WTC11 (cell line): ENCODE results near the gene AKAIN1. TPM values are rescaled to one million over a fixed set of nuclear protein-coding genes. Genes with fewer than 3 reads are reported as not detected.

Source experiments
- ATAC-seq: fragments of 200-7000 bp; cut with Tn5 transposase; 2 replicates; pipeline ENCODE4 v1.10.0; 2021; ENCODE audit warnings: mild to moderate bottlenecking, moderate library complexity
- CTCF ChIA-PET: fragments of 300-600 bp; sonication (Branson Sonifier 250); formaldehyde crosslinking; loops from one replicate; lab custom pipeline; 2021; ENCODE audit warnings: antibody characterized with exemption; lab: Charles Lee
- POLR2A ChIA-PET: fragments of 350-600 bp; sonication (Branson Sonifier 250); formaldehyde crosslinking; loops from one replicate; lab custom pipeline; 2021; ENCODE audit warnings: antibody characterized with exemption; lab: Charles Lee
- DNase-seq: peaks from one replicate; pipeline ENCODE4 v3.0.0; 2021; ENCODE audit warnings: low spot score
- H3K27ac Mint-ChIP-seq: 2 replicates; pipeline ENCODE4 v1.8.0; 2021; ENCODE audit warnings: mixed read lengths
- H3K27me3 Mint-ChIP-seq: 2 replicates; pipeline ENCODE4 v1.8.0; 2021; ENCODE audit warnings: low read depth, mild to moderate bottlenecking, moderate library complexity, mixed read lengths
- H3K36me3 Mint-ChIP-seq: 2 replicates; pipeline ENCODE4 v1.8.0; 2021; ENCODE audit warnings: mixed read lengths
- H3K4me1 Mint-ChIP-seq: 2 replicates; pipeline ENCODE4 v1.8.0; 2022; ENCODE audit warnings: mixed read lengths
- H3K4me3 Mint-ChIP-seq: 2 replicates; pipeline ENCODE4 v1.8.0; 2021; ENCODE audit warnings: mild to moderate bottlenecking, moderate library complexity, mixed read lengths
- H3K9me3 Mint-ChIP-seq: 2 replicates; pipeline ENCODE4 v1.8.0; 2021; ENCODE audit warnings: mixed read lengths
- AR ChIP-seq: fragments of 250-450 bp; sonication (Bioruptor Pico); IDR thresholded peaks from 2 replicates; pipeline ENCODE4 v1.9.0; 2021; ENCODE audit warnings: mild to moderate bottlenecking
- ATF3 ChIP-seq: sonication (generic); formaldehyde crosslinking; conservative IDR thresholded peaks from 2 replicates; pipeline ENCODE4 v1.8.1; 2022; ENCODE audit warnings: mild to moderate bottlenecking, missing genetic modification reagents
- CREM ChIP-seq: sonication (generic); formaldehyde crosslinking; IDR thresholded peaks from 2 replicates; pipeline ENCODE4 v1.8.1; 2022; ENCODE audit warnings: mild to moderate bottlenecking, missing genetic modification reagents, moderate library complexity
- CTCF ChIP-seq: fragments of 200-600 bp; IDR thresholded peaks from 2 replicates; pipeline ENCODE4 v1.8.0; 2022; ENCODE audit warnings: antibody characterized with exemption
- ESRRA ChIP-seq: sonication (generic); formaldehyde crosslinking; IDR thresholded peaks from 2 replicates; pipeline ENCODE4 v1.8.1; 2022; ENCODE audit warnings: mild to moderate bottlenecking, missing genetic modification reagents, borderline replicate concordance
- FOXP1 ChIP-seq: sonication (generic); formaldehyde crosslinking; IDR thresholded peaks from 2 replicates; pipeline ENCODE4 v1.8.0; 2022; ENCODE audit warnings: missing genetic modification reagents, mild to moderate bottlenecking, moderate library complexity, borderline replicate concordance
- JUN ChIP-seq: sonication (generic); formaldehyde crosslinking; IDR thresholded peaks from 2 replicates; pipeline ENCODE4 v1.8.0; 2023; ENCODE audit warnings: mild to moderate bottlenecking, missing genetic modification reagents
- KAT7 ChIP-seq: sonication (generic); formaldehyde crosslinking; IDR thresholded peaks from 2 replicates; pipeline ENCODE4 v1.8.1; 2023; ENCODE audit warnings: missing genetic modification reagents, mild to moderate bottlenecking, borderline replicate concordance
- NFATC4 ChIP-seq: fragments of 250-450 bp; sonication (Bioruptor Pico); IDR thresholded peaks from 2 replicates; pipeline ENCODE4 v1.9.0; 2021; ENCODE audit warnings: mild to moderate bottlenecking
- NR1H2 ChIP-seq: sonication (generic); formaldehyde crosslinking; IDR thresholded peaks from 2 replicates; pipeline ENCODE4 v1.9.0; 2021; ENCODE audit warnings: mild to moderate bottlenecking, moderate library complexity, missing genetic modification reagents
- NR2C2 ChIP-seq: sonication (generic); formaldehyde crosslinking; IDR thresholded peaks from 2 replicates; pipeline ENCODE4 v1.8.0; 2022; ENCODE audit warnings: mild to moderate bottlenecking, missing genetic modification reagents
- SMAD4 ChIP-seq: sonication (generic); formaldehyde crosslinking; IDR thresholded peaks from 2 replicates; pipeline ENCODE4 v1.8.0; 2022; ENCODE audit warnings: mild to moderate bottlenecking, missing genetic modification reagents
- TEAD1 ChIP-seq: sonication (generic); formaldehyde crosslinking; IDR thresholded peaks from 2 replicates; pipeline ENCODE4 v1.8.0; 2022; ENCODE audit warnings: mild to moderate bottlenecking, missing genetic modification reagents
- TP53 ChIP-seq: sonication (generic); formaldehyde crosslinking; IDR thresholded peaks from 2 replicates; pipeline ENCODE4 v1.8.1; 2023; ENCODE audit warnings: mild to moderate bottlenecking, missing genetic modification reagents
- ZNF232 ChIP-seq: sonication (generic); formaldehyde crosslinking; IDR thresholded peaks from 2 replicates; pipeline ENCODE4 v1.8.0; 2022; ENCODE audit warnings: mild to moderate bottlenecking, missing genetic modification reagents
- ZNF317 ChIP-seq: sonication (generic); formaldehyde crosslinking; IDR thresholded peaks from 2 replicates; pipeline ENCODE4 v1.8.1; 2023; ENCODE audit warnings: low read depth, mild to moderate bottlenecking, moderate library complexity, missing genetic modification reagents, borderline replicate concordance
- ZNF423 ChIP-seq: fragments of 250-450 bp; sonication (Bioruptor Pico); IDR thresholded peaks from 2 replicates; pipeline ENCODE4 v2.1.2; 2022; ENCODE audit warnings: mild to moderate bottlenecking, moderate library complexity
- total RNA-seq: library from RNA; stranded (reverse); gene quantifications from 3 replicates; pipeline ENCODE4 v1.2.3, GENCODE V29; 2021
- TF ChIP-seq, protein P1 (sequence below): fragments of 250-450 bp; sonication (Bioruptor Pico); IDR thresholded peaks from 2 replicates; pipeline ENCODE4 v1.9.0; 2021; ENCODE audit warnings: moderate library complexity, mild to moderate bottlenecking, inconsistent platforms, borderline replicate concordance
- TF ChIP-seq, protein P2 (sequence below): sonication (generic); formaldehyde crosslinking; conservative IDR thresholded peaks from 2 replicates; pipeline ENCODE4 v1.8.1; 2023; ENCODE audit warnings: mild to moderate bottlenecking, low read depth, missing genetic modification reagents, moderate library complexity
- TF ChIP-seq, protein P3 (sequence below): sonication (generic); formaldehyde crosslinking; IDR thresholded peaks from 2 replicates; pipeline ENCODE4 v1.8.1; 2022; ENCODE audit warnings: missing genetic modification reagents, borderline replicate concordance
- TF ChIP-seq, protein P4 (sequence below): fragments of 250-450 bp; sonication (Bioruptor Pico); IDR thresholded peaks from 2 replicates; pipeline ENCODE4 v1.9.0; 2021; ENCODE audit warnings: mild to moderate bottlenecking, borderline replicate concordance

Gene AKAIN1
- total RNA-seq, 1 experiment from 2014 or later, result not detected

DNA sequence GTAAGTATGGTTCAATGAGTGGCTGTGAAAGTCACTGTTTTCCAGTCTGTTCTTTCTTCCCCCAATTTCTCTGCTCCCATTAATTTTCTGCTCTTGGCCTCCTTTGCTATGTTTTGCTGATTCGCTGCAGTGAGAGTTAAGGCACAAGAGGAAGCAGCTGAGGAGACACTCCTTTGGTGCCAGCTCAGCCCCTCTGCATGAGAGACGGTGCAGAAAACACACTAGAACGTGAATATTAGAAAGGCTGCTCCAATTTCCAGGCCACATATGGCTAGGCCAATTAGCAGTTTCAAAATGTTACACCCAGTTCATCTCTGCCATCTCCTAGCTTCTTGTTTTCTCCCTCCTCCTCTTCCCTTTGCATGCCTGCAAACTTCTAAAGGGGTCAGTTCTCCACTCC, 38.9 kb downstream of the AKAIN1 start:
- POLR2A ChIA-PET, result no interaction called here
- Mint-ChIP-seq H3K9me3 (no peaks in the 10 kb centered on the region), H3K27me3 (no peaks in the 10 kb centered on the region), H3K36me3 (no peaks in the 10 kb centered on the region), H3K27ac (no peak overlapping the region), H3K4me1 (peaks cover 26% of the 10 kb centered on the region), H3K4me3 (no peak overlapping the region)
- no peak for ATAC-seq
- no peak for DNase-seq
- TF ChIP-seq SMAD4 (no peak), CREM (no peak), JUN (CRISPR knock-in tag) (no peak), ZNF423 (CRISPR knock-in tag) (no peak), NFATC4 (CRISPR knock-in tag) (no peak), AR (CRISPR knock-in tag) (no peak), NR2C2 (CRISPR knock-in tag) (no peak), ESRRA (no peak), TP53 (CRISPR knock-in tag) (no peak), NR1H2 (no peak)
- TF ChIP-seq, protein P1, sequence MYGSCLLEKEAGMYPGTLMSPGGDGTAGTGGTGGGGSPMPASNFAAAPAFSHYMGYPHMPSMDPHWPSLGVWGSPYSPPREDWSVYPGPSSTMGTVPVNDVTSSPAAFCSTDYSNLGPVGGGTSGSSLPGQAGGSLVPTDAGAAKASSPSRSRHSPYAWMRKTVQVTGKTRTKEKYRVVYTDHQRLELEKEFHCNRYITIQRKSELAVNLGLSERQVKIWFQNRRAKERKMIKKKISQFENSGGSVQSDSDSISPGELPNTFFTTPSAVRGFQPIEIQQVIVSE (CRISPR knock-in tag), result no peak
- TF ChIP-seq, protein P2, sequence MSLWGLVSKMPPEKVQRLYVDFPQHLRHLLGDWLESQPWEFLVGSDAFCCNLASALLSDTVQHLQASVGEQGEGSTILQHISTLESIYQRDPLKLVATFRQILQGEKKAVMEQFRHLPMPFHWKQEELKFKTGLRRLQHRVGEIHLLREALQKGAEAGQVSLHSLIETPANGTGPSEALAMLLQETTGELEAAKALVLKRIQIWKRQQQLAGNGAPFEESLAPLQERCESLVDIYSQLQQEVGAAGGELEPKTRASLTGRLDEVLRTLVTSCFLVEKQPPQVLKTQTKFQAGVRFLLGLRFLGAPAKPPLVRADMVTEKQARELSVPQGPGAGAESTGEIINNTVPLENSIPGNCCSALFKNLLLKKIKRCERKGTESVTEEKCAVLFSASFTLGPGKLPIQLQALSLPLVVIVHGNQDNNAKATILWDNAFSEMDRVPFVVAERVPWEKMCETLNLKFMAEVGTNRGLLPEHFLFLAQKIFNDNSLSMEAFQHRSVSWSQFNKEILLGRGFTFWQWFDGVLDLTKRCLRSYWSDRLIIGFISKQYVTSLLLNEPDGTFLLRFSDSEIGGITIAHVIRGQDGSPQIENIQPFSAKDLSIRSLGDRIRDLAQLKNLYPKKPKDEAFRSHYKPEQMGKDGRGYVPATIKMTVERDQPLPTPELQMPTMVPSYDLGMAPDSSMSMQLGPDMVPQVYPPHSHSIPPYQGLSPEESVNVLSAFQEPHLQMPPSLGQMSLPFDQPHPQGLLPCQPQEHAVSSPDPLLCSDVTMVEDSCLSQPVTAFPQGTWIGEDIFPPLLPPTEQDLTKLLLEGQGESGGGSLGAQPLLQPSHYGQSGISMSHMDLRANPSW, result no peak
- TF ChIP-seq, protein P3, sequence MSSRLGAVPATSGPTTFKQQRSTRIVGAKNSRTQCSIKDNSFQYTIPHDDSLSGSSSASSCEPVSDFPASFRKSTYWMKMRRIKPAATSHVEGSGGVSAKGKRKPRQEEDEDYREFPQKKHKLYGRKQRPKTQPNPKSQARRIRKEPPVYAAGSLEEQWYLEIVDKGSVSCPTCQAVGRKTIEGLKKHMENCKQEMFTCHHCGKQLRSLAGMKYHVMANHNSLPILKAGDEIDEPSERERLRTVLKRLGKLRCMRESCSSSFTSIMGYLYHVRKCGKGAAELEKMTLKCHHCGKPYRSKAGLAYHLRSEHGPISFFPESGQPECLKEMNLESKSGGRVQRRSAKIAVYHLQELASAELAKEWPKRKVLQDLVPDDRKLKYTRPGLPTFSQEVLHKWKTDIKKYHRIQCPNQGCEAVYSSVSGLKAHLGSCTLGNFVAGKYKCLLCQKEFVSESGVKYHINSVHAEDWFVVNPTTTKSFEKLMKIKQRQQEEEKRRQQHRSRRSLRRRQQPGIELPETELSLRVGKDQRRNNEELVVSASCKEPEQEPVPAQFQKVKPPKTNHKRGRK, result no peak
- TF ChIP-seq, protein P4, sequence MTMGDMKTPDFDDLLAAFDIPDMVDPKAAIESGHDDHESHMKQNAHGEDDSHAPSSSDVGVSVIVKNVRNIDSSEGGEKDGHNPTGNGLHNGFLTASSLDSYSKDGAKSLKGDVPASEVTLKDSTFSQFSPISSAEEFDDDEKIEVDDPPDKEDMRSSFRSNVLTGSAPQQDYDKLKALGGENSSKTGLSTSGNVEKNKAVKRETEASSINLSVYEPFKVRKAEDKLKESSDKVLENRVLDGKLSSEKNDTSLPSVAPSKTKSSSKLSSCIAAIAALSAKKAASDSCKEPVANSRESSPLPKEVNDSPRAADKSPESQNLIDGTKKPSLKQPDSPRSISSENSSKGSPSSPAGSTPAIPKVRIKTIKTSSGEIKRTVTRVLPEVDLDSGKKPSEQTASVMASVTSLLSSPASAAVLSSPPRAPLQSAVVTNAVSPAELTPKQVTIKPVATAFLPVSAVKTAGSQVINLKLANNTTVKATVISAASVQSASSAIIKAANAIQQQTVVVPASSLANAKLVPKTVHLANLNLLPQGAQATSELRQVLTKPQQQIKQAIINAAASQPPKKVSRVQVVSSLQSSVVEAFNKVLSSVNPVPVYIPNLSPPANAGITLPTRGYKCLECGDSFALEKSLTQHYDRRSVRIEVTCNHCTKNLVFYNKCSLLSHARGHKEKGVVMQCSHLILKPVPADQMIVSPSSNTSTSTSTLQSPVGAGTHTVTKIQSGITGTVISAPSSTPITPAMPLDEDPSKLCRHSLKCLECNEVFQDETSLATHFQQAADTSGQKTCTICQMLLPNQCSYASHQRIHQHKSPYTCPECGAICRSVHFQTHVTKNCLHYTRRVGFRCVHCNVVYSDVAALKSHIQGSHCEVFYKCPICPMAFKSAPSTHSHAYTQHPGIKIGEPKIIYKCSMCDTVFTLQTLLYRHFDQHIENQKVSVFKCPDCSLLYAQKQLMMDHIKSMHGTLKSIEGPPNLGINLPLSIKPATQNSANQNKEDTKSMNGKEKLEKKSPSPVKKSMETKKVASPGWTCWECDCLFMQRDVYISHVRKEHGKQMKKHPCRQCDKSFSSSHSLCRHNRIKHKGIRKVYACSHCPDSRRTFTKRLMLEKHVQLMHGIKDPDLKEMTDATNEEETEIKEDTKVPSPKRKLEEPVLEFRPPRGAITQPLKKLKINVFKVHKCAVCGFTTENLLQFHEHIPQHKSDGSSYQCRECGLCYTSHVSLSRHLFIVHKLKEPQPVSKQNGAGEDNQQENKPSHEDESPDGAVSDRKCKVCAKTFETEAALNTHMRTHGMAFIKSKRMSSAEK (CRISPR knock-in tag), result no peak
- CTCF ChIA-PET, result no interaction called here

- no peak for ATAC-seq
- H3K27ac Mint-ChIP-seq, result no peak overlapping the region
- no peaks in the 10 kb centered on the region for H3K36me3 Mint-ChIP-seq
- H3K9me3 Mint-ChIP-seq, result no peaks in the 10 kb centered on the region
- no peaks in the 10 kb centered on the region for H3K27me3 Mint-ChIP-seq
- ChIA-PET CTCF (no interaction called here), POLR2A (no interaction called here)
- no peak overlapping the region for H3K4me3 Mint-ChIP-seq
- H3K4me1 Mint-ChIP-seq, result peaks cover 34% of the 10 kb centered on the region
- no peak for DNase-seq
- TF ChIP-seq ZNF232 (CRISPR knock-in tag) (no peak), TEAD1 (CRISPR knock-in tag) (no peak), KAT7 (CRISPR knock-in tag) (no peak), CTCF (no peak), NFATC4 (CRISPR knock-in tag) (no peak), FOXP1 (CRISPR knock-in tag) (no peak), ATF3 (CRISPR knock-in tag) (no peak), TP53 (CRISPR knock-in tag) (no peak), ZNF317 (no peak)
Measured at GRCh38 chr18:5155907-5156287, 41.2 kb downstream of the AKAIN1 start.
